ENCODE measurements around the gene KCNAB2. TPM values are rescaled to one million over a fixed set of nuclear protein-coding genes. Genes with fewer than 3 reads are reported as not detected.

Gene KCNAB2
- total RNA-seq, 1 donor from 2014 or later: 3.1 TPM

GRCh38 chr1:6035719-6036118 is 10.0 kb upstream of the KCNAB2 start:
- FAIRE-seq: no peak
- no peak overlapping the region for H2AFZ ChIP-seq (ENCODE audit: low read depth, low read length)
- Mint-ChIP-seq H3K27me3 (ENCODE audit: low read depth, unreplicated experiment) (peaks cover 51% of the 10 kb centered on the region), H3K4me1 (ENCODE audit: low read depth, unreplicated experiment) (peaks cover 2% of the 10 kb centered on the region), H3K4me3 (ENCODE audit: unreplicated experiment) (no peak overlapping the region), H3K27ac (ENCODE audit: unreplicated experiment) (no peak overlapping the region), H3K9me3 (ENCODE audit: unreplicated experiment) (no peaks in the 10 kb centered on the region), H3K36me3 (ENCODE audit: low read depth, unreplicated experiment) (no peaks in the 10 kb centered on the region)
- H3K36me3 ChIP-seq (ENCODE audit: insufficient read depth, low read length): no peaks in the 10 kb centered on the region
- peaks cover 7% of the 10 kb centered on the region for H4K20me1 ChIP-seq (ENCODE audit: insufficient read depth, low read length)
- H3K4me1 ChIP-seq (ENCODE audit: insufficient read depth, low read length): peaks cover 8% of the 10 kb centered on the region
- no peak overlapping the region for H3K4me3 ChIP-seq (ENCODE audit: insufficient read depth, low read depth, low read length)
- H3K27me3 ChIP-seq (ENCODE audit: insufficient read depth, low read length): peaks cover 29% of the 10 kb centered on the region
- TF ChIP-seq CTCF (IDR thresholded peaks at IDR 0.05; ENCODE audit: insufficient read depth, low read depth, low read length) (no peak), EZH2 (IDR thresholded peaks at IDR 0.05; ENCODE audit: insufficient read depth, low read length) (no peak)
- no peak overlapping the region for H3K9ac ChIP-seq (ENCODE audit: low read length)
- H3K79me2 ChIP-seq (ENCODE audit: insufficient read depth, low read length): no peaks in the 10 kb centered on the region
- no peak overlapping the region for H3K4me2 ChIP-seq (ENCODE audit: low read length)
- DNase-seq (ENCODE audit: low read depth): no peak
- H3K27ac ChIP-seq (ENCODE audit: low read depth, low read length): no peak overlapping the region
- H3K9me3 ChIP-seq (ENCODE audit: insufficient read depth, low read depth, low read length): no peaks in the 10 kb centered on the region

DNA sequence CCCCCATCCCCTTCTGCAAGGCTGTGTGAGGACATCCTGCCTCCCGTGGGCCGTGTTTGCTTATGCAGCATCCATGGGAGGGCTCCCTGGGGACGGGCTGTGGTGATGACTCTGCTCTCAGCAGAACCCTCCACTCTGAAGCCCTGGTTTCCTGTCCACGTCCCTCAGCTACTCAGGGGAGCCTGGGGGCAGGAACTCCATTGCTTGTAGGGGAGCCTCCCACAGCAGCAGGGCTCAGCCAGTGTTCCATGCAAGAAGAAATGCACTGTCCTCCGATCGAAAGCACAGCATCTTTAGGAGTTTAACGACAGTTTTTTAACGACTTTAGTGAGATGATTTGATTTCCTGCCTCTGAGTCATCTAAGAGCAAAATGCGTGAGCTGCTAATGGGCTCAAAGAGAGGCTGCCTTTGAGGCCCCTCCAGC is 8.3 kb upstream of the KCNAB2 start:
- Histone ChIP-seq H3K27me3 (ENCODE audit: insufficient read depth, low read length) (peaks cover 28% of the 10 kb centered on the region), H3K79me2 (ENCODE audit: insufficient read depth, low read length) (no peaks in the 10 kb centered on the region), H3K4me3 (ENCODE audit: insufficient read depth, low read depth, low read length) (no peak overlapping the region), H3K4me2 (ENCODE audit: low read length) (peak overlapping the region; percentile 65), H3K9me3 (ENCODE audit: insufficient read depth, low read depth, low read length) (no peaks in the 10 kb centered on the region), H3K36me3 (ENCODE audit: insufficient read depth, low read length) (no peaks in the 10 kb centered on the region), H4K20me1 (ENCODE audit: insufficient read depth, low read length) (peaks cover 7% of the 10 kb centered on the region), H3K4me1 (ENCODE audit: insufficient read depth, low read length) (peaks cover 8% of the 10 kb centered on the region), H2AFZ (ENCODE audit: low read depth, low read length) (peak overlapping the region; percentile 51), H3K27ac (ENCODE audit: low read depth, low read length) (no peak overlapping the region), H3K9ac (ENCODE audit: low read length) (no peak overlapping the region)
- DNase-seq (ENCODE audit: low read depth): no peak
- TF ChIP-seq EZH2 (IDR thresholded peaks at IDR 0.05; ENCODE audit: insufficient read depth, low read length) (no peak), CTCF (IDR thresholded peaks at IDR 0.05; ENCODE audit: insufficient read depth, low read depth, low read length) (no peak)
- FAIRE-seq: no peak
- Mint-ChIP-seq H3K27ac (ENCODE audit: unreplicated experiment) (no peak overlapping the region), H3K4me3 (ENCODE audit: unreplicated experiment) (no peak overlapping the region), H3K4me1 (ENCODE audit: low read depth, unreplicated experiment) (peaks cover 2% of the 10 kb centered on the region), H3K27me3 (ENCODE audit: low read depth, unreplicated experiment) (peaks cover 55% of the 10 kb centered on the region), H3K9me3 (ENCODE audit: unreplicated experiment) (no peaks in the 10 kb centered on the region), H3K36me3 (ENCODE audit: low read depth, unreplicated experiment) (no peaks in the 10 kb centered on the region)

DNA sequence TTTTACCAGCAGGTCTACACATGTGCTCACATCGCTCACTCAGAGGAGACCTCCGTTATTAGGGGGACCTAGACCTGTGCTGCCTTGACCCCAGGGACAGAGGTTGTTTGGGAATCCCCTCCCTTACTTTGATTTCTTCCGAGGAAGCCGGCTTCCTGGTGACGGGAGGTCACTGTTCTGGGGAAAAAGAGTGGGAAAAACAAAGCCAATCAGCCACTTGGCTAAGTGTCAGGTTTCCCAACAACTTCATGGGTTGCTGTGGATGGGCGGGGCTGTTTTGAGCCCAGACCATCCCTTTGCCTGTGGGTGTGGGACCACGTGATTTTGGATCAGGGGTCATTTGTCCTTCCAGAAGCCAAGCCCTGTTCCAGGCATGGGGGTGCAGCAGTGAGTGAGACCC is 7.1 kb upstream of the KCNAB2 start:
- DNase-seq (ENCODE audit: low read depth): no peak
- no peak overlapping the region for H3K4me2 ChIP-seq (ENCODE audit: low read length)
- peaks cover 7% of the 10 kb centered on the region for H4K20me1 ChIP-seq (ENCODE audit: insufficient read depth, low read length)
- Mint-ChIP-seq H3K4me1 (ENCODE audit: low read depth, unreplicated experiment) (peaks cover 2% of the 10 kb centered on the region), H3K27me3 (ENCODE audit: low read depth, unreplicated experiment) (peaks cover 52% of the 10 kb centered on the region), H3K36me3 (ENCODE audit: low read depth, unreplicated experiment) (no peaks in the 10 kb centered on the region), H3K9me3 (ENCODE audit: unreplicated experiment) (no peaks in the 10 kb centered on the region), H3K27ac (ENCODE audit: unreplicated experiment) (no peak overlapping the region), H3K4me3 (ENCODE audit: unreplicated experiment) (no peak overlapping the region)
- no peak overlapping the region for H3K9ac ChIP-seq (ENCODE audit: low read length)
- H2AFZ ChIP-seq (ENCODE audit: low read depth, low read length): no peak overlapping the region
- FAIRE-seq: no peak
- H3K27me3 ChIP-seq (ENCODE audit: insufficient read depth, low read length): peaks cover 17% of the 10 kb centered on the region
- TF ChIP-seq CTCF (IDR thresholded peaks at IDR 0.05; ENCODE audit: insufficient read depth, low read depth, low read length): no peak
- TF ChIP-seq EZH2 (IDR thresholded peaks at IDR 0.05; ENCODE audit: insufficient read depth, low read length): no peak
- H3K9me3 ChIP-seq (ENCODE audit: insufficient read depth, low read depth, low read length): no peaks in the 10 kb centered on the region
- H3K79me2 ChIP-seq (ENCODE audit: insufficient read depth, low read length): no peaks in the 10 kb centered on the region
- H3K4me1 ChIP-seq (ENCODE audit: insufficient read depth, low read length): peaks cover 8% of the 10 kb centered on the region
- no peak overlapping the region for H3K4me3 ChIP-seq (ENCODE audit: insufficient read depth, low read depth, low read length)
- no peak overlapping the region for H3K27ac ChIP-seq (ENCODE audit: low read depth, low read length)
- H3K36me3 ChIP-seq (ENCODE audit: insufficient read depth, low read length): no peaks in the 10 kb centered on the region

Data from astrocyte (in vitro differentiated cells and primary cell).